ENCODE results near the gene AFAP1.

AFAP1 gene

GRCh38 chr4:7753931-7754465, 185.7 kb downstream of the AFAP1 start:
- DNase-seq (ENCODE audit: low spot score): no peak

DNA sequence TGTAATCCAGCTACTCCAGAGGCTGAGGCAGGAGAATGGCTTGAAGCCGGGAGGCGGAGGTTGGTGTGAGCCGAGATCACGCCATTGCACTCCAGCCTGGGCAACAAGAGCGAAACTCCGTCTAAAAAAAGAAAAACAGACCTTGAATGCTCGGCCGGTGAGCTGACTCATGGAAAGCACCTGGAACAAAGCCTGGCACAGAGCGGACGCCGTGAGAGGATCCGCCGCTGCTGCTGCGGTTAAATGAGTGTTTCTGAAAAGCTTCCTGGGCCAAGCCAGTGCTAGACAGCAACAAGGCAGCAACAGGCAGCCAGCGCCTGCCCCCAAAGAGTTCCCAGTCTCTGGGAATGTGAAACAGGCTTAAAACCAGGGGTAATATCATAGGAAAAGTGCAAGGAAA, 186.4 kb downstream of the AFAP1 start:
- no peak for DNase-seq (ENCODE audit: low spot score)

DNA sequence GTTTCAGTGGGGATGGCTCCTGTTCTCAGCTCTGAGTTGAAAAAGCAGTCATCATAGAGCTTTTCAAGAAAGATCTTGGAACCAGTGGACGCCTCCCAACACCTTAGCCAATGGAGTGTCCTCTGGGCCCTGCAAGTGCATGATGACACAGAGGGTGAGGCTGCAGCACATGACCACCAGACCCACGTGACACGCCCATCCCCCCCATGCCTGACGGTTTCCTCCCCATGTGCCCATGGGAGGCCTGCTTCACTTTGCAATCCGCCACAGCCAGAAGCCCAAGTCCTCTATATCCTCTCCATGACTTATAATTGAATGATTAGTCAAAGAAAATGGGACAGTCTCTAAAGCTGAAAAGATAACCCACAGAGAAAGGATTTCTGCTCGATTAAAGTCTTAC, 187.0 kb downstream of the AFAP1 start:
- no peak for DNase-seq (ENCODE audit: low spot score)

DNA sequence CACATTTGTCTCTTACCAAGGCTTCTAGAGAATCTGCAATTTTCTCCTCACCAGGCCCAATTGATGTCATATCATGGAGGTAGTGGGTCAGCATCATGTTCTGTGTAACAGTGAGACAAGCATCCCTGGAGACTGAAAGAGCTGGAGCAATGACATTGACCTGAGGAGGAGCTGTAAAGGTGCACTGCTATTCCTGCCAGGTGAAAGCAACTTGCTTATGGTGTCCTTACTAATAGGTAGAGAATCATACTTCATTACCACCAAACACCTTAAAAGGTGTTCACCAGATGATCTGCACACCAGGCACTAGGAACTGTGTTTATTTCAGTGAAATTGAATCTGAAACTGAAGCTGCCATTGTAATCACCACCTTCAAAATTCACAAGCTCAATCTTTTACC, 188.7 kb downstream of the AFAP1 start:
- DNase-seq (ENCODE audit: low spot score): no peak

DNA sequence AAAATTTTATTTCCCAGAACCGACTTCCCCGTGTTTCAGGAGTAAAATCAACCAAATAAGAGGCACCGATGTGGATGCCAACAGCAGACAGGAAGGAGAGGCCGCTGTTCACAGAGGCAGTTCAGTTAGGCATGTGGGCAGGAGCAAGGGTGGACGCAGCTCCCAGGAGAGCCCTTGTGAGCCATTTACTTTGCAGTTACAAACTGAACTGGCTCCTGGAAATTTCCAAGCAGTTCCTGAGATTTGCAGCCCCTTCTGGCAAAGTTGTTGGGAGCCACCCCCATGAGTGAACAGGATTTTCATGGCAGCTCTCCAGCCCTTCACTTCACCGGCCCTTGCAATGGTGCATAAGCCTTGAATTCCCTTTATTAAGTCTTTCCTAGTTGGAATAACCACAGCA, 189.1 kb downstream of the AFAP1 start:
- DNase-seq (ENCODE audit: low spot score): no peak

- no peak for DNase-seq (ENCODE audit: low spot score)
These were observed 192.1 kb downstream of the AFAP1 start for GRCh38 chr4:7747566-7747965.

- DNase-seq (ENCODE audit: low spot score): no peak
These were observed 192.6 kb downstream of the AFAP1 start for GRCh38 chr4:7747062-7747385.

DNA sequence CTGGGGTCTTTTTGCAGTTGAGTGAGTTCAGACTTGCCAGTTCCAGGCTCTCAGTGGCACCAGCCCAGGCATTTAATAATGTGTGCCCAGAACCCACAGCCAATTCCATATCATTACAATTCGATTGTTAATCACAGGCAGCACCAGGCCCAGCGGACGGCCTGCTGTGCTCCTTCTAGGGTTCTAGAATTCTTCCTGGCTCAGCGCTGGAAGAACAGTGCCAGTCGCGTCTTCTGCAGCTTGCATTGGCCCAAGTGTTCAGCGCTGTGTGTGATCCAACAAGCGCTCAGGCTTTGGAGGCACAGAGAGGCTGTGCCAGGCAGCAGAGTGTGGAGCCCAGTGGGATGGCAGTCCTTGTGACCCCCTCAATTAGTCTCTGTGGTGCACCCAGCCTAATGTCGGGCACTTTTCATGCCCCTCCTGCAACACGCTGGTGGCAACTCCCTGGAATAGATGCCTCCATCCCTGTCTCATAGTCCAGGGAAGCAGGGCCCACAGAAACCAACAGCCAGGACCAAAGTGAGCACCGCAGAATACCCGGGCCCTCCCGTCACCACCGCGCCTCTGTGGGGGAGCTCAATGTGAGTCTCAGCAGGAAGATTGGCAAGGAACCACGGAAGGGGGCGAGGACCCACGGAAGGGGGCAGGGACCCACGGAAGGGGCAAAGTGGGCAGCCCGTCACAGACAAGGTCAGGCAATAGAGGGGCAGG, 193.2 kb downstream of the AFAP1 start:
- DNase-seq (ENCODE audit: low spot score): no peak

DNA sequence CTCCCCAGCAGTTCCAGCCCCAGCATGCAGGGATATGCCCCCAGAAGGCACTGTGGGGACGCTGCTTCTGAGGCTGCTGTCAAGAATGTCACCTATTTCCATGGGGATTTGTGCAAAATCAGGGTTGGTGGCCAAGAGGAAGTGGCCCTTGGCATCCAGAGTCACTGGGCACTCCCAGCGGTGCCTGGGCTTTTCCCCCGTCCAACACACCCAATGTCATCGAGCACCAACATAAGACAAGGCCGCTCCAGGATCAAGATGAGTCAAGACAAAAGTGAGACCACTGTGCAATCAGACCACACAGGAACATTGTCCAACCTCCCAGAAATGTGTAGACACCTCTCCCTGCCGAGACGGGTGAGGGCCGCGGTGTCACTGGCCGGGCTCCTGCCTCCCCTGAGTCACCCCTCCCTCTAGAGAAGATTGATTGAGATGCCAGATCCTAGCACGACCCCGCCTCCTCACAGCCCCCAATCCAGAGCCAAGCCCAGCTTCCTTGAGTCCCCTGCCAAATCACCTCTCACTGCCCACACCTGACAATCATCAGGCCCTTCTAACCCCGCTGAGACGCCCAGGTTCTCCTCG, 194.3 kb downstream of the AFAP1 start:
- DNase-seq (ENCODE audit: low spot score): no peak

- DNase-seq (ENCODE audit: low spot score): no peak
These were observed 195.4 kb downstream of the AFAP1 start for GRCh38 chr4:7744142-7744804.

GRCh38 chr4:7742807-7743280, 196.8 kb downstream of the AFAP1 start:
- no peak for DNase-seq (ENCODE audit: low spot score)

DNA sequence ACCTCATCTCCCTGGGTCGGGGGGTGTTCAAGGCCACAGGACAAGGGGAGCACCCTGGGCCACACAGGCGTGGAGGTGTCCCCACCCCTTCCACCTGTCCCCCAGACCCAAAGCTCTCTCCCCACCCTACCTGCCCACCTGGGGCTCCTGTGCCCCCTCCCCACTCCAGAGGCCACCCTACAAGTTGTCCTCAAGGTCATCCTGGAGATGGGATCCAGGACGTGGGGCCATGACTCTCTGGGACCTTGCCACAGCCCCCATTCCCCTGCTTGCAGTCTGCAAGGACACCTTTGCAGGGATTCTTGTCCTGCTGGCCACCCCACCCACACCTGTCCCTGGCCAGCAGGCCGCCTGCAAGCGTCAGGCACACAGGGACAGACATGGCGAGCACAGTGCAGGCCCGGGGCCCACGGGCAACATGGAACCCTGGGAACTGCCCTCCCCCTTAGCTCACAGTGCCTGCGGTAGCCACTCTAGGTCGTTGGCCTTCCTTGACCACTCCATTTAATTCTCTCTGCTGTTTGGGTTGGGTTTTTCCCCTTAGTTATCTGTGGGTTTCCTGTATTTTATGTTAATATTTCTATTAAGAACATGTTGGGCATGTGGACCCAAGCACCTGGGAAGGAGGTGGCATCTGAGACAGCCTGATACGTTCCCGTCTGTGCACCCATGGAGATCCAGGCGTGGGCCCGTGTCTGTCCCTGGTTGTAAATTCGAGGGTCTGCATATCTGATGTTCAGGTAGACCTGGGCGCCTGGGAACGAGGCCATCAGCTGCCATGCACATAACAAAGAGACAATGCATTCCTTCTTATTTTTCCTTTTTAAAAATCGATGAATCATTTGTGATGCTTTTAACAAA, 197.5 kb downstream of the AFAP1 start:
- DNase-seq (ENCODE audit: low spot score): no peak

GRCh38 chr4:7740866-7741525, 198.7 kb downstream of the AFAP1 start:
- DNase-seq (ENCODE audit: low spot score): no peak

DNA sequence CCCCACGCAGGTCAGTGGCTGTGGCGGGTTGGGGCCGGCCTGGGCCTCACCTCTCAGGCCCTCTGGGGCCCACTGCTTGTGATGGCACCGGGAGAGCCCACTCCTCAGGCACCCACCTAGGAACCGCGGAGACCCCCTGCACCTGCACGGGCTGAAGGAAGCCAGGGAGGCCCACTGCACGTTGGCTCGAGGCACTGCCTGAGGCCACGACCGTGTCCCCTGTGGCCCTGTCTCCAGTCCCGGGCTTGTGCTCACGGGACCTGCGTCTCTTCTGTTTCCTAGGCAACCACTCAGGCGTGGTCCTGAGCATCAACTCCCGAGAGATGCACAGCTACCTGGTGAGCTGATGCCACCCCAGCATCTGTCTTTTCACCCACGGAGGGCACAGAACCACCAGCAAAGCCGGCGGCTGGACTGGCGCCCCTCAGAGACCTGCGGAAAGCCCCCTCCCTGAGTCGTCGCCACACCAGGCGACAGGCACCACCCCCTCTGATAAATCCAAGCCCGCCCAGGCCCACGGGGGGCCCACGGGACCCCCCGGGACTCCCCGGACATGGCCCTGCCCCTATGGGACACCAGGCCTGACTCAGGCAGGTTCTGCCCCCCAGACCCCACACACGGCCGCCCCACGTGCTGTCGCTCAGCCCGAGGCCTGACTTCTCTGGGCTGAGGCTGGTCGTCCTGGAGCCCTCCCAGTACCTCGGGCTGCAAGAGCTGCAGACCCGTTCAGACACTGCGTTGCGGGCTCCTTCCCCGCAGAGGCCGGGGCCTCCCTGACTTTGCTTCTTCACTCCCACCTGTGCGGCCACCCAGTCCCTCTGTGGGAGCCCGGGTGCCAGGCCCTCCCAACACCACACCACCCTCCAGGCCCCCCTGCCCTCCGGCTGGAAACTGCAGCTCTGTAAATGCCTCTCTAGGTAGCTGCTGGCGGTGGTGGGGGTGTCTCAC, 199.5 kb downstream of the AFAP1 start:
- no peak for DNase-seq (ENCODE audit: low spot score)

DNA sequence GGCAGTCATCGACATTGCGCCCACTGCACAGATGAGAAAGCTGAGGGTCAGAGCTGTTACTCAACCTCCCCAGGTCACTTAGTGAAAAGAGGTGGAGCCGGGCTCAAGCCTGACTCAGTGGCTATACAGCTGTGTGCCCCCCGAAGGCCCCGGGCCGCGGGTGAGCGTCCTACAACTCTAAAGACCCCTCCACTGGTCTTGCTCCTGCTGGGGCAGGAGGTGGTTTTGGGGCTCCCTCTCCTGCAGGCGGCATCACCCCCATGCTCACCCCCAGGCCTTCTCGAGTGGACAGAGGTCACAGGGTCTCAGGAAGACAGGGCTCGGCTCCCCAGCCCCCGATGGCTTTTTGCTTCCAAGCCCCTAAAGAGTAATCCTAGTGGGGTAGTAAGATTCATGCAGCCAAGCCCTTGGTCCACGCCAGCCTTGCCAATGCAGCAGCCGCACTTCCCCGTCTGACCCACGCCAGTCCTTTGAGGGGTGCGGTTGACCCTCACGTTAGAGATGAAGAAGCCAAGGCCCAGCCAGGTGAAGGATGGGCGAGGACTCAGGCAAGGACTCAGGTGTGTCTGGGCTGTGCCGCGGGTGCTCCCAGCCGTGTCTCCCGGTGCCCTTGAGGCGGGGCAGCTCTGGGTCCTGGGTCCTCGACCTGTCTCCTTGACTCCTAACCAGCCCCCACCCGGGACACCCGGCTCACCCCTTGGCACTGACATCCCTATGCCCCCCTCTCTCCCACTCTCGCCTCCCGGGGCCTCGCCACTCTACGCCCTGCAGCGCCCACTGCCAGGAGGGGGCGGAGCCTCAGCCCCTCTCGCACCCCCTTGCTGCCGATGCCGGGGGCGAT, 200.4 kb downstream of the AFAP1 start:
- no peak for DNase-seq (ENCODE audit: low spot score)

- no peak for DNase-seq (ENCODE audit: low spot score)
These were observed 201.1 kb downstream of the AFAP1 start for GRCh38 chr4:7738458-7739076.

DNA sequence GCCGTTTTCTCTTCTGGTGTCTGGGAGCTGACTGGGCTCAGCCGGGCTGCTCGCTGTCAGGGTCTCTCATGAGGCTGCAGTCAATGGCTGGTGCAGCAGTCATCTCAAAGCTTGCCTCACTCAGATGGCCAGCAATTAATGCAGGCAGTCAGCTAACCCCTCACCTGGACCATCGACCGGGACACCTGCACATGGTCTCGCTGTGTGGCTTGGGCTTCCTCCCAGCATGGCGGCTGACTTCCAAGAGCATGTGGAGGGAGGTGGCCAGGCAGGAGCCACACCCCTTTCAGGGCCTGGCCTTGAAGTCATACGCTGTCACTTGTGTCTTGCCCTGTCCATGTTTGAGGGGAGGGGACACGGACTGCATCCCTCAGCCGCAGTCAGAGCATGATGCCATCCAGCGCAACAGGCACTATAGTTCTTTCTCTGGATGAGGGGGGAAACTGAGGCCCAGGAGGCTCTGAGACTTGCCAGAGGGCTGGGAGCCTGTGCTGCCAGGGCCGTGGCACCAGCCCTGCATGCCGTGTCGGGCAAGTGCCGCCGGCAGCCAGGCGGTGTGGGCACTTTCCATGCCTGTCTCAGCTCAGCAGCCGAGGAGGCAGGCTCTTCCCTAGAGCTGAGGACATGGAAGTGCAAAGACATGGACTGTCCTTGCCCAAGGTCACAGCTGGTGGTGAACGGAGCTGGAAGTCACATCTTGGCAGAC, 201.8 kb downstream of the AFAP1 start:
- DNase-seq (ENCODE audit: low spot score): no peak

- no peak for DNase-seq (ENCODE audit: low spot score)
These were observed 202.4 kb downstream of the AFAP1 start for GRCh38 chr4:7737268-7737645.
